Endothelial cell of umbilical vein (primary cell): Measurements from ENCODE around the gene SLC6A7. TPM values are rescaled to one million over a fixed set of nuclear protein-coding genes. Genes with fewer than 3 reads are reported as not detected.

Experiments used
- BruUV-seq: library from RNA; stranded (reverse); fragments of 400-500 nt; replicated peaks from 2 replicates; lab custom pipeline; 2021; lab: Mats Ljungman, UMichigan
- CTCF ChIA-PET: fragments of 300-600, 350-600 bp; sonication (Branson Sonifier 250); formaldehyde crosslinking; loops from one replicate; lab custom pipeline; 2021; ENCODE audit warnings: antibody characterized with exemption, inconsistent platforms; lab: Charles Lee
- POLR2A ChIA-PET: fragments of 300-600, 350-600 bp; sonication (Branson Sonifier 250); formaldehyde crosslinking; loops from one replicate; lab custom pipeline; 2021; ENCODE audit warnings: antibody characterized with exemption, inconsistent platforms; lab: Charles Lee
- DNase-seq: peaks from one replicate; pipeline ENCODE4 v3.0.0-alpha.2; 2011; ENCODE audit warnings: low read depth, low spot score
- FAIRE-seq: peaks from 2 replicates; lab custom pipeline; 2011; peaks lifted over from hg19 to GRCh38; lab: Jason Lieb, UNC
- H2AFZ ChIP-seq: 2 replicates; pipeline ENCODE4 v1.6.0; 2012; ENCODE audit warnings: low read depth, low read length, control low read depth, inconsistent platforms
- H3K27ac ChIP-seq: 2 replicates; pipeline ENCODE4 v1.5.1; 2011; ENCODE audit warnings: low read depth, mild to moderate bottlenecking, control low read depth, low read length, moderate library complexity; ENCODE audit not compliant: insufficient read depth
- H3K27me3 ChIP-seq, 2 experiments: 2 replicates each; pipeline versions ENCODE4 v1.6.0 to v1.6.1; 2011; ENCODE audit warnings: low read length in 2 of 2, mixed read lengths in 1 of 2; ENCODE audit not compliant: control insufficient read depth in 2 of 2, insufficient read depth in 2 of 2
- H3K36me3 ChIP-seq, 2 experiments: 2 replicates in 1 of 2; 3 replicates in 1 of 2; pipeline ENCODE4 v1.5.1; 2011; ENCODE audit warnings: low read length in 2 of 2, mild to moderate bottlenecking in 1 of 2, moderate library complexity in 1 of 2; ENCODE audit not compliant: control insufficient read depth in 2 of 2, insufficient read depth in 2 of 2; ENCODE audit errors: extremely low read depth in 1 of 2
- H3K4me1 ChIP-seq: 3 replicates; pipeline ENCODE4 v1.5.1; 2011; ENCODE audit warnings: mild to moderate bottlenecking, low read length; ENCODE audit not compliant: control insufficient read depth, insufficient read depth; ENCODE audit errors: extremely low read depth
- H3K4me2 ChIP-seq: 2 replicates; pipeline ENCODE4 v1.6.1; 2011; ENCODE audit warnings: low read length, control low read depth, mixed read lengths; ENCODE audit not compliant: insufficient read depth
- H3K4me3 ChIP-seq, 3 experiments: fragments of 200-600 bp in 1 of 3; sonication (generic), shearing (Covaris generic) in 1 of 3; replicated peaks in 1 of 3; 2 replicates each; pipeline ENCODE4 v1.5.1; 2011 to 2016; ENCODE audit warnings: control low read depth in 3 of 3, low read length in 3 of 3, mild to moderate bottlenecking in 2 of 3, inconsistent platforms in 1 of 3, low read depth in 1 of 3, moderate library complexity in 1 of 3; ENCODE audit not compliant: insufficient read depth in 1 of 3
- H3K79me2 ChIP-seq: 2 replicates; pipeline ENCODE4 v1.6.0; 2012; ENCODE audit warnings: low read length, inconsistent platforms; ENCODE audit not compliant: control insufficient read depth, insufficient read depth
- H3K9ac ChIP-seq: replicated peaks from 2 replicates; pipeline ENCODE3; 2011; ENCODE audit warnings: low read length, control low read depth; ENCODE audit not compliant: insufficient read depth; ENCODE audit errors: extremely low read depth
- H3K9me1 ChIP-seq: replicated peaks from 3 replicates; pipeline ENCODE4 v1.6.0; 2011; ENCODE audit warnings: mild to moderate bottlenecking, low read length; ENCODE audit not compliant: control insufficient read depth, insufficient read depth; ENCODE audit errors: extremely low read depth
- H3K9me3 ChIP-seq: replicated peaks from 2 replicates; pipeline ENCODE4 v1.5.1; 2012; ENCODE audit warnings: low read length, inconsistent platforms; ENCODE audit not compliant: control insufficient read depth, insufficient read depth
- H4K20me1 ChIP-seq: replicated peaks from 2 replicates; pipeline ENCODE3; 2011; ENCODE audit warnings: mild to moderate bottlenecking, low read length; ENCODE audit not compliant: control insufficient read depth, insufficient read depth; ENCODE audit errors: extremely low read depth
- EZH2 ChIP-seq: IDR thresholded peaks from 2 replicates; pipeline ENCODE4 v1.6.1; 2012; ENCODE audit warnings: borderline replicate concordance, low read depth, mild to moderate bottlenecking, moderate library complexity, low read length, inconsistent platforms; ENCODE audit not compliant: severe bottlenecking
- FOS ChIP-seq: IDR thresholded peaks from 2 replicates; pipeline ENCODE4 v1.6.1; 2011; ENCODE audit warnings: mild to moderate bottlenecking, low read length, moderate library complexity, borderline replicate concordance; ENCODE audit not compliant: insufficient read depth
- GATA2 ChIP-seq: IDR thresholded peaks from 2 replicates; pipeline ENCODE4 v1.7.0; 2011; ENCODE audit warnings: low read depth, mild to moderate bottlenecking, moderate library complexity, mixed read lengths, low read length; ENCODE audit not compliant: insufficient read length, insufficient read depth
- JUN ChIP-seq: IDR thresholded peaks from 2 replicates; pipeline ENCODE4 v1.6.1; 2011; ENCODE audit warnings: borderline replicate concordance, low read depth; ENCODE audit not compliant: insufficient read length, insufficient read depth
- MYC ChIP-seq: IDR thresholded peaks from one replicate; pipeline ENCODE4 v1.6.1; 2011; ENCODE audit warnings: mild to moderate bottlenecking, low read depth, low read length
- POLR2A ChIP-seq: IDR thresholded peaks from 2 replicates; pipeline ENCODE4 v1.6.1; 2012; ENCODE audit warnings: low read depth, mild to moderate bottlenecking, control low read depth, low read length
- POLR2AphosphoS5 ChIP-seq: IDR thresholded peaks from 2 replicates; pipeline ENCODE4 v1.6.1; 2012; ENCODE audit warnings: low read depth, mild to moderate bottlenecking, control low read depth, low read length, moderate library complexity; ENCODE audit not compliant: insufficient read depth
- dilution Hi-C: fragments of 300-500 bp; cut with MboI; formaldehyde crosslinking; loops from one replicate; pipeline ENCODE4 v1.15.0; 2019; ENCODE audit warnings: low sequenced_read_pairs; ENCODE audit not compliant: extremely low pct_ligation_motif_present
- intact Hi-C: fragments of 100-400 bp; cut with micrococcal nuclease; formaldehyde crosslinking; loops from one replicate; pipeline ENCODE4 v1.10.0; 2022
- polyA plus RNA-seq, 4 experiments: library from polyadenylated mRNA; depleted of rRNA in 3 of 4; stranded (reverse) in 3 of 4; unstranded in 1 of 4; fragments of >200 nt; gene quantifications; 2 replicates each; pipeline versions ENCODE4 v1.2.1 to v1.2.3, GENCODE V29; 2011 to 2012; ENCODE audit warnings: missing spikeins in 1 of 4
- total RNA-seq: library from RNA; stranded (reverse); gene quantifications from 2 replicates; pipeline ENCODE4 v1.2.3, GENCODE V29; 2021
- TF ChIP-seq, protein P1 (sequence below), 2 donors: IDR thresholded peaks; 1 replicate in 1 of 2; 2 replicates in 1 of 2; pipeline ENCODE4 v1.5.1; 2011; ENCODE audit warnings: low read length in 2 of 2, mild to moderate bottlenecking in 2 of 2, moderate library complexity in 2 of 2, control low read depth in 1 of 2, inconsistent platforms in 1 of 2, low read depth in 1 of 2; ENCODE audit not compliant: insufficient read depth in 1 of 2; ENCODE audit errors: extremely low read depth in 1 of 2
- TF ChIP-seq, protein P2 (sequence below): IDR thresholded peaks from 2 replicates; pipeline ENCODE4 v1.6.1; 2011; ENCODE audit not compliant: insufficient read depth, insufficient read length

SLC6A7 gene
- total and polyA plus RNA-seq, 2 donors (not counting 3 experiments of a cell fraction or from before 2014, with no cell fraction given), result not detected

GRCh38 chr5:150257424-150257823 is 67.6 kb downstream of the SLC6A7 start:
- H3K27me3 ChIP-seq, result no peaks in the 10 kb centered on the region
- no peaks in the 10 kb centered on the region for H3K4me1 ChIP-seq
- no TSS peak for BruUV-seq
- H3K27ac ChIP-seq, result no peak overlapping the region
- ChIA-PET CTCF (interaction anchor here (1.0 kb wide), 2 partner anchors 12 to 15 kb away, joined by 3 read pairs; no protein-coding TSS in a partner anchor), POLR2A (no interaction called here)
- no peak for FAIRE-seq
- H3K9me3 ChIP-seq, result no peaks in the 10 kb centered on the region
- H3K4me3 ChIP-seq, result no peak overlapping the region
- no peaks in the 10 kb centered on the region for H3K9me1 ChIP-seq
- no peak for DNase-seq
- H3K36me3 ChIP-seq, result no peaks in the 10 kb centered on the region
- dilution Hi-C loops, result no loop called here
- no peaks in the 10 kb centered on the region for H4K20me1 ChIP-seq
- no peak overlapping the region for H3K9ac ChIP-seq
- H3K4me2 ChIP-seq, result no peak overlapping the region
- no peak overlapping the region for H2AFZ ChIP-seq
- TF ChIP-seq POLR2A (no peak), POLR2AphosphoS5 (no peak), EZH2 (no peak), MYC (no peak), GATA2 (no peak), JUN (no peak), FOS (no peak)
- TF ChIP-seq, protein P1, sequence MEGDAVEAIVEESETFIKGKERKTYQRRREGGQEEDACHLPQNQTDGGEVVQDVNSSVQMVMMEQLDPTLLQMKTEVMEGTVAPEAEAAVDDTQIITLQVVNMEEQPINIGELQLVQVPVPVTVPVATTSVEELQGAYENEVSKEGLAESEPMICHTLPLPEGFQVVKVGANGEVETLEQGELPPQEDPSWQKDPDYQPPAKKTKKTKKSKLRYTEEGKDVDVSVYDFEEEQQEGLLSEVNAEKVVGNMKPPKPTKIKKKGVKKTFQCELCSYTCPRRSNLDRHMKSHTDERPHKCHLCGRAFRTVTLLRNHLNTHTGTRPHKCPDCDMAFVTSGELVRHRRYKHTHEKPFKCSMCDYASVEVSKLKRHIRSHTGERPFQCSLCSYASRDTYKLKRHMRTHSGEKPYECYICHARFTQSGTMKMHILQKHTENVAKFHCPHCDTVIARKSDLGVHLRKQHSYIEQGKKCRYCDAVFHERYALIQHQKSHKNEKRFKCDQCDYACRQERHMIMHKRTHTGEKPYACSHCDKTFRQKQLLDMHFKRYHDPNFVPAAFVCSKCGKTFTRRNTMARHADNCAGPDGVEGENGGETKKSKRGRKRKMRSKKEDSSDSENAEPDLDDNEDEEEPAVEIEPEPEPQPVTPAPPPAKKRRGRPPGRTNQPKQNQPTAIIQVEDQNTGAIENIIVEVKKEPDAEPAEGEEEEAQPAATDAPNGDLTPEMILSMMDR (IDR thresholded peaks at IDR 0.05; ENCODE audit: extremely low read depth in 1 of 2, insufficient read depth in 1 of 2, low read depth in 1 of 2, low read length in 2 of 2), result no peak
- TF ChIP-seq, protein P2, sequence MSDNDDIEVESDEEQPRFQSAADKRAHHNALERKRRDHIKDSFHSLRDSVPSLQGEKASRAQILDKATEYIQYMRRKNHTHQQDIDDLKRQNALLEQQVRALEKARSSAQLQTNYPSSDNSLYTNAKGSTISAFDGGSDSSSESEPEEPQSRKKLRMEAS, result no peak
- intact Hi-C loops, result no loop called here
- no peaks in the 10 kb centered on the region for H3K79me2 ChIP-seq
